Left renal cortex interstitium (tissue), 4 donors: ENCODE data around the gene GCAT. TPM values are rescaled to one million over a fixed set of nuclear protein-coding genes. Genes with fewer than 3 reads are reported as not detected.

Experiments
- DNase-seq, 4 donors: peaks; one replicate each; pipeline ENCODE4 v3.0.0-alpha.2; 2013; ENCODE audit warnings: low read depth in 4 of 4, low spot score in 2 of 4, missing footprints in 1 of 4
- polyA plus RNA-seq, 4 donors: library from polyadenylated mRNA; unstranded; fragments of 120-200 nt; gene quantifications; one replicate each; pipeline ENCODE4 v1.2.1, GENCODE V29; 2013; ENCODE audit not compliant: insufficient read length in 4 of 4

The GCAT gene
- 10 to 100 TPM; 11.5 to 18.1 (median 15.5) TPM for polyA plus RNA-seq

- peak in 3 of 4 donors; percentile 89 to 95 (median 94) for DNase-seq
Measured at GRCh38 chr22:37807410-37808293, at the start of gene GCAT. Gene GCAT (plus strand): TSS chr22:37807934. CDS start chr22:37807968, 34 bp downstream.

- DNase-seq: no peak
Measured at GRCh38 chr22:37758694-37759093, 49.0 kb upstream of the GCAT start.

GRCh38 chr22:37759281-37759680, 48.5 kb upstream of the GCAT start:
- DNase-seq: no peak

- no peak for DNase-seq
Measured at GRCh38 chr22:37760152-37760551, 47.6 kb upstream of the GCAT start.

GRCh38 chr22:37762389-37762836, 45.3 kb upstream of the GCAT start:
- DNase-seq: no peak

GRCh38 chr22:37763012-37763411, 44.7 kb upstream of the GCAT start:
- no peak for DNase-seq

- DNase-seq: no peak
Measured at GRCh38 chr22:37763652-37764051, 44.1 kb upstream of the GCAT start.

GRCh38 chr22:37764622-37765021, 43.1 kb upstream of the GCAT start:
- DNase-seq: no peak

GRCh38 chr22:37765498-37765897, 42.2 kb upstream of the GCAT start:
- no peak for DNase-seq

GRCh38 chr22:37765953-37766576, 41.7 kb upstream of the GCAT start:
- DNase-seq: no peak

GRCh38 chr22:37768273-37768672, 39.5 kb upstream of the GCAT start:
- no peak for DNase-seq

GRCh38 chr22:37769056-37769455, 38.7 kb upstream of the GCAT start:
- no peak for DNase-seq

GRCh38 chr22:37771081-37771480, 36.7 kb upstream of the GCAT start:
- no peak for DNase-seq

- DNase-seq: no peak
Measured at GRCh38 chr22:37771702-37772427, 35.9 kb upstream of the GCAT start.

- DNase-seq: no peak
Measured at GRCh38 chr22:37774728-37775127, 33.0 kb upstream of the GCAT start.

GRCh38 chr22:37775785-37776638, 31.7 kb upstream of the GCAT start:
- DNase-seq: no peak

GRCh38 chr22:37776639-37777005, 31.1 kb upstream of the GCAT start:
- DNase-seq: no peak

- peak in 2 of 4 donors; percentile 26 to 41 for DNase-seq
Measured at GRCh38 chr22:37777122-37777687, 30.5 kb upstream of the GCAT start.

GRCh38 chr22:37778370-37779009, 29.2 kb upstream of the GCAT start:
- DNase-seq: no peak
